ELR (cell line): Measurements from ENCODE around the gene RALGPS1.
A peak's percentile ranks its signal among the peaks of the same experiment; 100 is the strongest.

ENCODE experiments used
- DNase-seq: peaks from one replicate; pipeline ENCODE4 v3.0.0-alpha.2; 2015; ENCODE audit warnings: low read depth

Gene RALGPS1

DNA sequence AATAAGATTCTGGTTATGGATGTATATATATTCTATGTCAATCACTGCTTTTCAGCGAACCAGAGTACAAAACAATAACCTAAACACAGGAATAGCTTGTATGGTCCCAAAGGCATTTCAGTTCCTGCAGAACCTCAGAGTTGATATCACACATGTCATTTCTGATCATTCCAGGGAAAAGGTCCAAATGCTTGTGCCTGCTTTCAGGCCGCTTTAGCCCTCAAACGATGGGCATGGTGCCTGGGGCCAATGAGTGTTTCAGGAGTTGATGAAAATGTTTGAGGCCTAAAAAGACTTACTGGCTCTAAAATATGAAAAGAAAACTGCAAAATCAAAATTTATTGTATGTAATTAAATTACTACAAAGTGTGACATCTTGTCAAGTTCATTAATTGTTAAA, 185.1 kb downstream of the RALGPS1 start:
- no peak for DNase-seq

DNA sequence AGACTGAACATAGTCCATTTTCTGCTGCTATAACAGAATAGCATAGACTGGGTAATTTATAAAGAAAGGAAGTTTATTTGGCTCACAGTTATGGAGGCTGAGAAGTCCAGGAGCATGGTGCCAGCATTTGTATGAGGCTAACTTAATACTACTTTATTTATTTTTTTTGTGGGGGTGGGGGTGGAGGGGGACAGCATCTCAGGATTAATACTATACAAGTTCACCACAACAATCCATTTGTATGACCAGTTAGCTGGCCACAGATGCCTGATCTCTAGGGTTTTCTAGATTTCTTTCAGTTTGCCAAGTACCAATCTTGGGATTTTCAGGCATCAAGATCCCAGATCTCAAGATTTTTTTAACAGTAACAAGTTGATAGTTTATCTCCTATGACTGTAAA, 187.6 kb downstream of the RALGPS1 start:
- no peak for DNase-seq

DNA sequence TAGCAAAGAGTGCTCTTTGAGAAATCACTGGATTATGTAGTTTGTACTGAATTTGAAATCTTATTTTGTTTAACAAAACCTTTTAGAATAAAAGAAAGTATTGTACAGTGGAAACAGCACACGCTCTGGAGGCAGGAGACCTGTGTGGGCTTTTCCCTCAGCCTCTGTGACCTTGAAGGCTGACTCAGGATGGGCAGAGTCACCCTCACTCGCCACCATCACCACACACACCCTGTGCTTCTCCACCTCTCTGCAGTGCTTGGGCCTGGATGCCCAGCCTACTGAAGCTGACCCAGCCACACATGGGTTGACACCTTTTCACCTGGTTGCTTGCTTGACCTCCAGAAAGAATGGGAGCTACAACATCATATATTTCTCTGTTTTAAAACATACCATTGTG, 188.2 kb downstream of the RALGPS1 start:
- DNase-seq = no peak

DNA sequence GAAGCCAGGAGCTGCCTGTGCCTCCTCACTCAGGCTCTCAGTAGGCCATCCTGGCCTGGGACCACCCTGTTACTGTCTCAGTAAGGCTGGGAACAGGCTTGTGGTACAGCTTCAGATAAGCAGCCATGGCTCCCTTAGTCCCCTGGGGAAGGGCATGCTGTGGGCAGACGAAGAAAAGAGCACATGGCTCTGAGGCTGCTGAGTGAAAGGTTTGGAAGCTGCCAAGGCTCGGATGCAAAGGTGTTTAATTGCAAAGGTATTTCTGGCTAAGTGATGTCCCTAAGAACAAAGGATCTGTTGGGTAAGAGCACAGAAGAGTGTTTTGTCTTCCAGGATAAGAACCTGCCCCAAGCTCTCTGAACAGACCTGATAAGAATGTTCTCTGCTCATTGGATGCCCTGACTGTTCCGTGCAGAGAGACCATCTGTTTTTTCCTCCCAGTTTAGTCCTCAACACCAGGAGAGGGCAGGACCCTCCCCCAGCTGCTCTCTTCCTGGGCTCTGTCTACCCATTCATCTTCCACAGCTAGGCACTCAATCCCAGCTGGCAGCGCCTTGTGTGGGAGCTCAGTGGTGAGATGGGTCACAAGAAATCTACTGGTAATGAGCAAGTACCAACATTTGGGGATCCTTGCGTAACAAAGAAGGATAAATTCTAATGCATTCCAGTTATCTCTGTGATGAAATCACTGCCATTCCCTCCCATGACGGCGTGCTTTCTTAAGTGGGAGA, 190.2 kb downstream of the RALGPS1 start:
- DNase-seq = no peak

DNA sequence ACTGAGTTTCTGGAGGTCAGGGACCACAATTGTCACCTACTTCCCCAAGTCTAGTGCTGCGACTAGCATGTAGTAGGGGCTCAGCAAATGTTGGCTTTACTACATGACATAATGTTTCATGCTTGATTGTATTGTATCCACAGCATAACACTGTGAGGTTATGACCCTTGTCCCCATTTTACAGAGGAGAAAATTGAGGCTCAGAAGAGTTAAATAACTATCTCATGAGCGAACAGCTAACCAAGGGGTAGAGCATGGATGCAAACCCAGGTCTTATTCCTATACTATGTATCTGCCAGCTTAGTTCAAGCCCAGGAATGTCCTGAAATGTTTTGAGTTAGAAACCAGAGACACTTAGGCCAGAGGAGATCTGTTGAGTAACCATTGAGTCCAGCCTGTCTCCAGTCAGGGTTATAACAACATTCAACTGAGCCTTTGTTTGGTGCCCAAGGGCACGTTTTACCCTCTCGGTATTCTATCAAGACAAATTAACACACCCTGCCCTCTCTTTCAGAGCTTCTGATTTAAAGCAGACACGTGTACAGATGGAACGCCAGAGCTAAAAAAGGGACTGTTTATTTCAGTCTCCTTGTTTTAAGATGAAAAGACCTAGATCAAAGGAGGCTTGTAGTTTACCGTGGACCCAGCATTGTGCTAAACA, 191.4 kb downstream of the RALGPS1 start:
- DNase-seq = no peak

DNA sequence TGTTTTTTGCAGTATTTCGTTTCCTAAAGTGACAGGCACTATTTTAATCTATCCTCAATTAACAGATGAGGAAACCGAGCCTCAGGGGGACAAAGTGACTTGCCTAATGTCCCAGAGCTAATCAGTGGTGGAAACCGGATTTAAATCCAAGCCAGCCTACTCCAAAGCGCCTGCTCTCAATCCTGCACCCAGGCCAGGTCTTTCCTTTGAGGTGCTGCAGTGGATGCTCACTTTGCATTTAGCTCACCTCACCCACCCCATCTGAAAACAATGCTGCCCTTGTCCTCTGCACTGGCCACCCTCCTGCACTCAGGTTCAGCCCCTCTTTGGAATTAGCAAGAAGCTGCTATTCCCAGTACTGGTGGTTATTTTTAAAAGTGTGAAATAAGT, 191.9 kb downstream of the RALGPS1 start:
- DNase-seq = no peak

DNA sequence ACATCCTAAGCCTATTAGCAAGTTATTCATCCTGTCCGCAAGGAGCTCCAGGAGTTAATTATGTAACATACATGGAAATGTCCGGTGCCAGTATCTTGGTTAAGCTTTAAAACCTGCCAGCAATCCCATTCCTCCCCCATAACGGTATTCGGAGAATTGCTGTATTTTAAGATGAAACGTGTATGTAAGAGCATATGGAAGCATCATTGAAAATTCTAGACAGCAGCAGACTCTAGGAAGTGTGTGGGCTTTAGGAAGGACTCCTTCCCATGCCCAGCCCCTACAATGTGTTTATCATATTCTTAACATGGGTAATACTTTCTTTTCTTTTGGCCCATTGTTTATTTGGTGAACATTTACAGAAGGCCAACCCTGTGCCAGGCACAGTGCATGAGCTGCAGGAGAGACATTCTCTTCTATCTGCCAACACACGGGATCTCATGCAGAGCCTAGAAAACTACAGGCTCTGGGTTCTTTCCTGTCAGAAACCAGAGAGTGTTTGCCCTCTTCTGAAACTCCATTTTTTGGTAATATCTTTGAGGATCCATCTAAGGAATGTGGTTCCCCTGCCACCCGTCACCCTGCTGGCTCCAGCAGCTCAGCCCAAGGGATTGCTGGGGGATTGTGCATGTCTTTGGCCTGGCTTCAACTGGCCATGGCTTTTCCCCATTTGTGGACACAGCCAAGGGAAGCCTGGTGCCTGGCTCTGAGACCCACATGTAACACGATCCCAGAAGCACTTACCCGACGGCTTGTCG, 192.8 kb downstream of the RALGPS1 start:
- no peak for DNase-seq

DNA sequence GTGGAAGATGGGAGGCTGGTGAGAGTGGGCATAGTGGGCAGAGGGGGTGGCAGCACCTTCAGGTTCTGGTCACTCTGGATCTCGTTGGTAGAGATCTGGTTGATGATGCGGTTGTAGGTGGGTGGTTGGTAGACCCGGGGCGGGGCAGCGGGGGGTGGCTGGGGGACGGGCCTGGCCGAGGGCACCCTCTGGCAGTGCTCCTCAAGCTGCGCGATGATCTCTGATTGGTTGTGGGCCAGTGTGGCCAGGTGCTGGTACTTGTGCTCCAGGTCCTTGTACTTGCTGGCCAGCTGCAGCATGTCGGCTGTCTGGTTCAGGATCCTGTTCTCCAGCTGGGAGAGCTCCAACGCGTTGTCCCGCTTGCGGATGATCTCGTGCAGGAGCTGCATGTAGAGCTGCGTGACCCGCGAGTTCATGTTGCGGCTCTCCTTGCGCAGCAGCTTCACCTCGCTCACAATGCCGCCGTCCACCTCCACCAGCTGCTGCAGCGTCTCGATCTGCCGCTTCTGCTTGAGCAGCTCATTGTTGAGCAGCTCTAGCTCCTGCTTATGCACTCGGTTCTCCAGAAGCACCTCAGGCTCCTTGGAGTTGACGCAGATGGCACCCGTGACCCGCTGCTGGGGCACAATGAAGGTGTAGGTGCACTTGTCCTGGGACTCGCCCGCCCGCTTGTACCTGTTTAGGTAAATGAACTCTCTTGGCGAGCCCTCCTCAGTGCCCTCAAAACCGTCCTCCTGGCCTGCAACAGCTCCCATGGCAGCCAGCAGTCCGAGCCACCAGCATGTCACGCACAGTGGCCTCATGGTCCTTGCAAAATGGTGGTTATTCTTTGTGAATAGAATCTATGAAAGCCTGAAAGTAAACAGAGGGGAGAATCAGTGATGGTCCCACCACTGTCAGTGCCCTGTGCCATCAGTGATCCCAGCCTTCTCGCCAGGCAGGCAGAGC, 193.6 kb downstream of the RALGPS1 start:
- DNase-seq = no peak

DNA sequence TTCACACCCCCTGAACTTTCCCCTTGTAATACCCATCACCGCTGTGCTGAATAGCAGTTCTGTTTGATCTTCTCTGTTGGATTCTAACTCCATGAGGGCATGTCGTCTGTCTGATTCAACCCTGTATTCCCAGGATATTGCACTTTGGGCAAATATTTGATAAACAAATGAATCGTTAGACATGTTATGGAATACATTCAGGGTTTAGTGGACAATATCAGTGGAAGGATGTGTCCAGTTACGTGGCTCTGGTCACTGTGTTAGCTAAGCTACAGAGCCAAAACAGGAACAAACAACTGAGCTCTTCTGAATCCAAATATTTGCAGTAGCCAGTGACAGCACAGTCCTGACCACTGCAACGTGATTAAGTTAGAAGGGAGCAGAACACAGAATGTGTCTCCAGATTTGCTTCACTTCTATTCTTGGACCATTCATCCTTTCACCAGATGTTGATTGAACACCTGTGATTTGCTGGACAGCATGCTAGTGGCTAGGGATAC, 194.7 kb downstream of the RALGPS1 start:
- no peak for DNase-seq

DNA sequence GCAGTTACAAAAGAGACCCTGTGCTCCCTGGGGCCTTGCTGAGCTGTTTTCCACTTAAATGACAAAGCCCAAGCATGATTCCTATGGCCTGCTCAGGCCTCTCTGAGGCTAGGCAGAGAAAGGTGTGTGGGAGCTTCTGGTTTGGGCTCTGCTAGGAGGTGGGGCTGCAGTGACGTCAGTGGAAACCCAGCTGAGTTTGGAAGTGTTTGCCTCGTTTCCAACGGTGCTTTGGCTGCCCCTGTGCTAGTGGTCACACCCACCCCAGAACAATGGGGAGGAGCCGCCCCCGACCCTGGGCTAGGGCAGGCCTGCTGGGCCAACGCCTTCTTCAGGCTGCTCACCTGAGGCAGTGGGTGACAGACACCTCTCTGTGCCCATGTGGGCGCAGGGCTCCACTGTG, 197.5 kb downstream of the RALGPS1 start:
- DNase-seq = no peak

DNA sequence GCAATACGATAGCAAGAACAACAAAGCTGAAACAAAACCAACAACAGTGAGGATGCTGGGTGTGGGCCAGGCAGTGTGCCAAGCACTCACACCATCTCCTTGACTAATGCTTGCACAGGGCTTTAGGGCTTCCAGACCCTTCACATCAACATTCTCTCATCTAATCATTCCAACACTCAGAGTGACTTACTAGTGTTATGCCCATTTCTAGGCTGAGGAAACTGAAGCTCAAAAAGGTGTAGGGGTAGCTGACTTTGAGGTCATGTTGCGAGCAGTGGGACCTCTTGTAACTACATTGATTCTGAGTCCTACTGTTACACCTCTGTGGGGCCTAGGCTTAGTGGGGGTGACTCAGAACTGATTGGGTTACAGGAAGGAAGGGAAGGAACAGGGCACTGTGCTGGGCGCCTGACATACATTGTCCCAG, 198.2 kb downstream of the RALGPS1 start:
- no peak for DNase-seq

DNA sequence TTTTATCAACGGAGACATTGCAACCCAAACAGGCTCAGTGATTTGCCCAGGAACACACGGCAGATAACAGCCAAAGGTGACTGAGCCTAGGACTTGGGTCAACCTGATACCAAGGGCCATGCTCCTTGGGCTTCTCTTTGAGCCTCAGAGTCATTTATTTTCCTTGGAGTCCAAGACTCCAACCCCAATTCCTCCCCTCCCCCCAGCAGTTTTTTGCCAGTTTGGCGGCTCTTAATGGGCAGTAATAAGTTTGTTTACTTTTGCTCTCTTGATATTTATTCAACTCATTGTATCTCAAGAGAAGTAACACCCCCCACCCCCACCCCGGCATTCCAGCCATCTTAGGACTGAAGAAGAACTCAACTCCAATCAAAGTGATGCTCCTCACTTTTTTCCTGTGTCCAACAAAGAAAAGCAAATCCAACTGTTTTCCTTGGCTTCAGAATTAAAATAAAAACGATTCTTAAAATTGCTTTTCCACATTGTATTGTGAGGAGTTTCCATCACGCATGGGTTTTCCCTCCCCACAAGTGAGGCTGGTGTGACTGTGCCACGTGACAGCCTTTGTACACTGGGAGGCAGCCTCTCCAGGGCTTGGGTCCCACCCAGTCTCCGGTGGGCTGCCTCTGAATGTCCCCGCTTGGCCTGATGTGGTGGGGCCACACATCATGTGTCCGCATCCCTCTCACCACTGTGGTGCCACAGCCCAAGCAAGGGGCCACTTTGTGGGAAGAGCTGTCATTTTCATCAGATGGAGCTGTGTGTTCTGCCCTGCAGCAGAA, 198.8 kb downstream of the RALGPS1 start:
- no peak for DNase-seq

DNA sequence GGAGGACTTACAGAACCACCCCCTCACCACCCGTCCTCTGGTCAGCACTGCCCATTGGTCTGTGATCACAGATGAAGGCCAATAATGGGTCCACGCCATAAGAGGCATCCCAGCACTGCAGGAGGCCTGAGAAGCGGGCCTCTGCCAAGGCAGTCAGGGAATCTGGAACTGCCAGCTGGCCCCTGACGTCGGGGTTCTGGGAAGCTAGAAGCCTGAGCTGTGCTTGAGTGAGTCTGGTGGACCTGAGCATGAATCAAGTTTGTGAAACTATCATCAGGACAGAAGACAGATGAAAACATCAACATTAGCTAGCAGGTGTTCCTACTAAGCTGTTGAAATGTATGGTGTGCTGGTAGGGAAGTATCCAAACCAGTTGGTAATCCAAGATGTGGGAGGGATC, 200.0 kb downstream of the RALGPS1 start:
- DNase-seq = no peak

DNA sequence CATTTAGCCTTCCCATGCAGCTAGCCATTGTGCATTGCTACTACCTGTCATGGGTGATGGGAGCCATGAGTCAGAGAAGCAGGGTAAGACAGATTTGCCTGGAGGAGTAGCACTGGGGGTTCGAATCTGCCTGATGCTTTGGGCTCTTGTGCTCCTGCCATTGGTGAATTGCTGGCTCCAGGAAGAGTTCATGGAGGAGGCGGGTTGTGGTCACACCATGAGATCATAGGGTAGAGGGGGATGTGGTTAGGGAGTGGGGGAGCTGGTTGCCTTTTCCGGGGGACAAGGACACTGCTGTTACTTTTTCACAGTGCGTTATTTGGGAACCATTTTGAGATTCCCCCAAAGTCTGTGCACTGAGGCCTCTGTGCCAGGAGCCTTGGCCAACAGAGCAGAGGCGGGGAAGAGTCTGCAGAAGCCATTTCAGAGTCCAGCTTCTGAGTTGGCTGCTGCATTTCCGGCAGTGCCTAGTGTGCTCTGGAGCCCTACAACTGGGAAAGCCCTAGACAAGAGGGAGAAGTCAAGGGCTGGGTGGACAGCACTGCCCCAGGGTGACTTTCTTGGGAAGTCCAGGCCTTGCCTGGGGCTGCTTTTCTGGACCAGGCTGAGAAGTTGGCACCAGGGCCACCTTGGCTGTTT, 201.6 kb downstream of the RALGPS1 start:
- DNase-seq = no peak

DNA sequence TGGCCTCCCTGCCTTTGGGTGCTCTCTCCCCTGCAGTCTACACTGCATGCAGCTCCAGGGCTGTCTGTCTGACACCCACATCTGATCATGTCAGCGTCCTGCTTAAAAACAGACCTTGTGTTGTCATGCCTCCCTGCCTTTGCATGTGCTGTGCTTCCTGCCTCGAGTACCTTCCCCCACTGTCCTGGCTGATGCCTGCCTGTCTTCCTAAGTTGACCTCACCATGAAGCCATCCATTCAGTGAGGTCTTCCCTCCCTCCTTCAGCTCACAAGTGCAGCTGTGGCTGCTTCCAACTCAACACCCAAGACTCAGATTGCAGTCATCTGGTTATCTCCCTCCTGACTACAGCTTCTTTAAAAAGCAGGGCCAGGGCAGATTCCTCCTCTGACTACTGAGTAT, 202.4 kb downstream of the RALGPS1 start:
- DNase-seq = no peak

DNA sequence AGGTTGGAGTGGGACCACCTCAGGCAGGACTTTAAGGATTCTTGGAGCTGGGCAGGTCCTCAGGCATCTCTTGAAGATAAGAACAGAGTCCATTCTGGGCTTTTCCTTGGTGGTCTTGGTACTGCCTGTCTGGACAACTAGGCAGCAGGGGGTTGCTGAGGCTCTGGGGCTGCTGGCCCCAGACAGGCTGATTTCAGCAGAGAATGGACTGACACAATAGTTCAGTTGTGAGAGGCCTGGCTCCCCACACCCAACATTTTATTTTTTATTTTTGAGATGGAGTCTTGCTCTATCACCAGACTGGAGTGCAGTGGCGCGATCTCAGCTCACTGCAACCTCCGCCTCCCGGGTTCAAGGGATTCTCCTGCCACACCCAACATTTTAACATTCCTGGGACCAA, 203.2 kb downstream of the RALGPS1 start:
- DNase-seq = no peak

DNA sequence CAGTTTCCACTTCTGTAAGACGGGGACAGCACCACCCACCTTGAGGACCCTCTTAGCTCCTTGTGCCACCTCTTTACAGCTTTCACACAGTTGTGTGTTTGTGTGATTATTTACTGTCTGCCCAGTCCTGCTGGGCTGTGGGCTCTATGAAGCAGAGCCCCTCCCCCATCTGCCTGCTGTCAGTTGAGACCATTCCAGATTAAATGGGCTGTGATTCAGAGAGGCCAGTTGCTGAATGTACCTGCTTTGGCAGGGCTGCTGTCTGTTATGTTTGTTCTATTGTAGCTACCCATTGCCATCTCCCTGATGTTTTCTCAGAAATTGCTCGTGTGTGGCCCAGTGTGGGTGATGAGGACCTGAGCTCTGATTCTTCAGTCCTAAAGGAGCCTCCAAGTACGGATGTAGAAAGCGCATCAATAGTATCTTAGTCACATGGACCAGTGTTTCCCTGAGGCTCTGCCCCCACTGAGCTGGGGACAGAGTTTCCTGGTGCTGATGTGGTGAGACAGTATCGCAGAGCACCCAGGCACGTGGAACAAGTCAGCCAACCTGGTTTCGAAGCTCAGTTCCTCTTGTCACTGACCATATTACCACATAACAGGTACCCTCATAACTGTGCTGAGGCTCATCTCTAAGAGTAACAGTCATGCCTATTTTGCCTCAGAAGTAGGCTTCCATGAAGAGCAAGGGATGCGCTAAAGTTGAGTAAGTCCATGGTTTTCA, 204.2 kb downstream of the RALGPS1 start:
- DNase-seq = no peak

DNA sequence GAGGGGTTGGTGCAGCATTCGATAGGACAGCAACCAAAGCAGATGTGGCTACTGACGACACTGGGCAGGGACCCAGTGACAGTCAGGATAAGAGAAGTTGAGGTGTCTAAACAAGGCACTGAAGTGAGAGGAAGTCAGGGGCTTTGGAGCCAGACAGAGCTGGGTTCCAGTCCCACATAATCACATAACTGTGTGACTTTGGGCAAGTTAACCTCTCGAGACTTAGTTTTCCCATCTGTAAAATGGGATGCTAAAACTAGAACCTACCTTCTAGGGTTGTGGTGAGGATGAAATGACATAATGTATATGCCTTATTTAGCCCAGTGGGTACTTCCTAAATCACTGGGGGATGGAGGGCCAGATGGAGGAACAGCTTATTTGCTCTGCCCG, 204.7 kb downstream of the RALGPS1 start:
- no peak for DNase-seq

DNA sequence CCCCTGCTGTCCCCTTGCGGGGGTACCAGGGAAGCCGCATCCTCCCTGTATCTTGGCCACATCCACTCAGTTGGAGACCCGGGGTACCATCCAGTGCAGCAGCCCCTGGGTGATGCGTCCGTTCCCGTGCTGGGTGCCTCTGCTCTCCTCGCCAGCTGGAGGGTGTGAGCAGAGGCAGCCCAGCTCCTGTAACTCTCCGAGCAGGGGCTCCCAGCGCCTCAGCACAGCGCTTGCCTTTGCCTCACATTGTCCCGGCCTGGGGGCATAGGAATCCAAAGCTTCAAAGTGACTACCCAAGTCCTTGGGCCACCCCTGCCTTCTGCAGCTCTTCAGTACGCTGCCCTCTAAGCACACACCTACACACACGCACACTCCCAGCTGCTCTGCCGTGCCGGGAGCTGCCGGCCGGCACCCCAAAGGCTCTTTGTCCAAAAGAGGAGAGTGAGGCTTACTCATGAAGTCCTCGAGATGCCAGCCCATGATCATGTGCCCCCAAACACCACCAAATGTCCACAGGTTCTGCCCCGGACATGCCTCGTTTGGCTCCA, 207.1 kb downstream of the RALGPS1 start:
- DNase-seq = peak; percentile 41
